DOHH2 (cell line): ENCODE data around the gene NR3C2.

Experiments used
- EZH2phosphoT487 ChIP-seq: fragments of 200-600 bp; sonication (generic); IDR thresholded peaks from 2 replicates; pipeline ENCODE4 v1.6.1; 2017; ENCODE audit warnings: borderline replicate concordance, mild to moderate bottlenecking, antibody characterized with exemption, low read length, moderate library complexity, mixed read lengths
- TF ChIP-seq, protein P1 (sequence below): fragments of 200-600 bp; sonication (generic); IDR thresholded peaks from one replicate; pipeline ENCODE4 v1.5.1; 2014; ENCODE audit warnings: antibody characterized with exemption, mild to moderate bottlenecking, low read depth, low read length; ENCODE audit not compliant: poor library complexity, severe bottlenecking

DNA sequence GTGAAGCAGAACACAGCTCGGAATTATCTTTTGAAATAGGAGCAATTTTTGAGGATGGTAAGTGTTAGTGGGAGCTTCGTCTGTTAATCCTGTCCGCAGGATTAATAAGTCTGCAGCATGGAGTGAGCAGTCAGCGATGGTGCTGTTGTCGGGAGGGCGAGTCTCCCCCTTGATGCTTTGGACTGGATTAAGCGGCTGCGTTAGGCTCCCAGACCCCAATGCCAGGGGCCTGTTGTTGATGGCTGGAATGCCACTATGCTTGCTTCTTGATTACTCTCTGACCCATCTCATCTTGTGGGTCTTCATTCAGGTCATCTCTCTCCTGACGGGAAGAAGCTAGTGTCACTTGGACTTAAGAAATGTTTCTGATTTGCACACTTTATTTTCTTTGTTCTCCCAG lies 377.8 kb downstream of the NR3C2 start:
- TF ChIP-seq, protein P1, sequence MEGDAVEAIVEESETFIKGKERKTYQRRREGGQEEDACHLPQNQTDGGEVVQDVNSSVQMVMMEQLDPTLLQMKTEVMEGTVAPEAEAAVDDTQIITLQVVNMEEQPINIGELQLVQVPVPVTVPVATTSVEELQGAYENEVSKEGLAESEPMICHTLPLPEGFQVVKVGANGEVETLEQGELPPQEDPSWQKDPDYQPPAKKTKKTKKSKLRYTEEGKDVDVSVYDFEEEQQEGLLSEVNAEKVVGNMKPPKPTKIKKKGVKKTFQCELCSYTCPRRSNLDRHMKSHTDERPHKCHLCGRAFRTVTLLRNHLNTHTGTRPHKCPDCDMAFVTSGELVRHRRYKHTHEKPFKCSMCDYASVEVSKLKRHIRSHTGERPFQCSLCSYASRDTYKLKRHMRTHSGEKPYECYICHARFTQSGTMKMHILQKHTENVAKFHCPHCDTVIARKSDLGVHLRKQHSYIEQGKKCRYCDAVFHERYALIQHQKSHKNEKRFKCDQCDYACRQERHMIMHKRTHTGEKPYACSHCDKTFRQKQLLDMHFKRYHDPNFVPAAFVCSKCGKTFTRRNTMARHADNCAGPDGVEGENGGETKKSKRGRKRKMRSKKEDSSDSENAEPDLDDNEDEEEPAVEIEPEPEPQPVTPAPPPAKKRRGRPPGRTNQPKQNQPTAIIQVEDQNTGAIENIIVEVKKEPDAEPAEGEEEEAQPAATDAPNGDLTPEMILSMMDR, result no peak
- TF ChIP-seq EZH2phosphoT487, result no peak
